HG02571 (cell line): ENCODE measurements around the gene SLC37A4.
"Not testable (repeated sequence)": the region's sequence is repeated elsewhere in the genome, so short reads cannot be mapped to it uniquely, and the experiment has no call there.

ENCODE experiments used
- ATAC-seq: cut with Tn5 transposase; IDR thresholded peaks from one replicate; pipeline ENCODE4 v1.9.1; 2021; ENCODE audit warnings: mild to moderate bottlenecking, moderate library complexity; ENCODE audit not compliant: unreplicated experiment

SLC37A4 gene

GRCh38 chr11:119030329-119031047 is at the start of gene SLC37A4:
SLC37A4 (minus strand) TSS chr11:119030877.
- peak; percentile 83 for ATAC-seq

- no peak for ATAC-seq
These were observed 48.2 kb upstream of the SLC37A4 start for GRCh38 chr11:119078675-119079420.

GRCh38 chr11:119077839-119078238 is 47.2 kb upstream of the SLC37A4 start:
- no peak for ATAC-seq

- peak; percentile 87 for ATAC-seq
These were observed 36.9 kb upstream of the SLC37A4 start, which contains the start of gene VPS11 for GRCh38 chr11:119067371-119068222. VPS11 (plus strand) TSS chr11:119067818; CDS start chr11:119067824, 6 bp downstream.

GRCh38 chr11:119065369-119065768 is 34.7 kb upstream of the SLC37A4 start:
- no peak for ATAC-seq

GRCh38 chr11:119062779-119063178 is 32.1 kb upstream of the SLC37A4 start:
- ATAC-seq, result no peak

GRCh38 chr11:119061256-119061655 is 30.6 kb upstream of the SLC37A4 start:
- no peak for ATAC-seq

GRCh38 chr11:119059128-119059527 is 28.5 kb upstream of the SLC37A4 start:
- ATAC-seq, result not testable (repeated sequence)

GRCh38 chr11:119057000-119057769 is 26.5 kb upstream of the SLC37A4 start, which contains the start of gene HYOU1:
HYOU1 (minus strand) TSS chr11:119057205; CDS start chr11:119056160, 1,045 bp downstream.
- ATAC-seq, result peak; percentile 93

GRCh38 chr11:119056421-119056999 is 25.8 kb upstream of the SLC37A4 start:
- ATAC-seq, result peak; percentile 1

GRCh38 chr11:119055901-119056300 is 25.2 kb upstream of the SLC37A4 start:
- ATAC-seq, result no peak

GRCh38 chr11:119054418-119054817 is 23.7 kb upstream of the SLC37A4 start:
- ATAC-seq, result no peak

GRCh38 chr11:119052163-119052814 is 21.6 kb upstream of the SLC37A4 start:
- peak; percentile 10 for ATAC-seq

GRCh38 chr11:119051440-119052162 is 20.9 kb upstream of the SLC37A4 start:
- peak; percentile 49 for ATAC-seq

GRCh38 chr11:119049081-119049480 is 18.4 kb upstream of the SLC37A4 start:
- no peak for ATAC-seq

- no peak for ATAC-seq
These were observed 18.0 kb upstream of the SLC37A4 start for GRCh38 chr11:119048644-119049043.

- no peak for ATAC-seq
These were observed 16.5 kb upstream of the SLC37A4 start for GRCh38 chr11:119047205-119047604.

- ATAC-seq, result no peak
These were observed 15.8 kb upstream of the SLC37A4 start for GRCh38 chr11:119046489-119046888.

GRCh38 chr11:119044708-119045107 is 14.0 kb upstream of the SLC37A4 start:
- no peak for ATAC-seq
